Esophagus muscularis mucosa (tissue), 4 donors: ENCODE data around the gene PROZ. TPM values are rescaled to one million over a fixed set of nuclear protein-coding genes. Genes with fewer than 3 reads are reported as not detected.

Experiments
- DNase-seq: peaks from one replicate; pipeline ENCODE4 v3.0.0-alpha.2; 2017; ENCODE audit errors: extremely low spot score
- H3K27ac ChIP-seq, 4 donors: fragments of 200-600 bp; sonication (generic); replicated peaks in 1 of 4; 1 replicate in 3 of 4; 2 replicates in 1 of 4; pipeline ENCODE4 v1.5.1; 2016 to 2019; ENCODE audit warnings: mild to moderate bottlenecking in 1 of 4
- H3K27me3 ChIP-seq, 4 donors: fragments of 200-600 bp; sonication (generic); one replicate each; pipeline versions ENCODE4 v1.5.1 to v1.6.0; 2016 to 2019
- H3K36me3 ChIP-seq, 4 donors: fragments of 200-600 bp; sonication (generic); one replicate each; pipeline ENCODE4 v1.5.1; 2016 to 2019
- H3K4me1 ChIP-seq, 4 donors: fragments of 200-600 bp; sonication (generic); one replicate each; pipeline ENCODE4 v1.5.1; 2016 to 2019
- H3K4me3 ChIP-seq, 4 donors: fragments of 200-600 bp; sonication (generic); 1 replicate in 2 of 4; 2 replicates in 2 of 4; pipeline ENCODE4 v1.5.1; 2016 to 2019; ENCODE audit warnings: mild to moderate bottlenecking in 4 of 4, moderate library complexity in 1 of 4
- H3K9me3 ChIP-seq, 4 donors: fragments of 200-600 bp; sonication (generic); 1 replicate in 3 of 4; 2 replicates in 1 of 4; pipeline ENCODE4 v1.5.1; 2016 to 2019
- CTCF ChIP-seq, 3 experiments: fragments of 200-600 bp in 2 of 3; fragments of 450-650 bp in 1 of 3; sonication (generic) in 2 of 3; IDR thresholded peaks; one replicate each; pipeline ENCODE4 v1.5.1; 2017 to 2019; ENCODE audit warnings: antibody characterized with exemption in 3 of 3, mild to moderate bottlenecking in 2 of 3, moderate library complexity in 1 of 3
- EP300 ChIP-seq: sonication (generic); formaldehyde crosslinking; IDR thresholded peaks from one replicate; pipeline ENCODE4 v1.6.1; 2017; ENCODE audit warnings: antibody characterized with exemption
- POLR2A ChIP-seq: fragments of 450-650 bp; IDR thresholded peaks from one replicate; pipeline ENCODE4 v1.6.1; 2017; ENCODE audit warnings: antibody characterized with exemption, moderate library complexity, mild to moderate bottlenecking, low read depth
- POLR2AphosphoS5 ChIP-seq, 2 donors: sonication (generic); formaldehyde crosslinking; IDR thresholded peaks; one replicate each; pipeline ENCODE4 v1.6.1; 2017; ENCODE audit warnings: antibody characterized with exemption in 2 of 2
- WGBS: methylation state at CpG from one replicate; pipeline ENCODE4 v1.1.5; 2018; 5-methylcytosine and 5-hydroxymethylcytosine counted together
- intact Hi-C: fragments of 100-400 bp; cut with DNase I; formaldehyde crosslinking; loops from one replicate; pipeline ENCODE4 v1.15.1; 2023
- small RNA-seq, 3 donors: library from RNA; depleted of rRNA; stranded (forward); fragments of <200 nt; gene quantifications; one replicate each; pipeline ENCODE3, GENCODE V24; 2016
- total RNA-seq, 4 donors: library from RNA; depleted of rRNA; stranded (reverse); fragments of >200 nt; gene quantifications; one replicate each; pipeline versions ENCODE4 v1.1.0 to v1.2.1, GENCODE V29; 2016

Gene PROZ
- total RNA-seq, 4 donors from 2014 or later: not detected

- DNase-seq: no peak
- no peak overlapping the region for H3K4me3 ChIP-seq
- 86% methylated on average over 13 of the region's 13 CpGs for WGBS
- no peaks in the 10 kb centered on the region for H3K9me3 ChIP-seq
- H3K36me3 ChIP-seq: peaks cover 18 to 59% (median 53%) of the 10 kb centered on the region in 4 donors
- no peak overlapping the region for H3K27ac ChIP-seq
- H3K27me3 ChIP-seq: no peaks in the 10 kb centered on the region
- TF ChIP-seq POLR2A (no peak), CTCF (IDR thresholded peaks at IDR 0.05) (no peak), EP300 (no peak), POLR2AphosphoS5 (IDR thresholded peaks at IDR 0.05) (no peak)
- H3K4me1 ChIP-seq: peaks cover 27 to 47% (median 34%) of the 10 kb centered on the region in 4 donors
- intact Hi-C loops: no loop called here
These were observed 61.7 kb downstream of the PROZ start for GRCh38 chr13:113220141-113220598.

- intact Hi-C loops: no loop called here
- Histone ChIP-seq H3K4me1 (peaks cover 20 to 40% (median 27%) of the 10 kb centered on the region in 4 donors), H3K27me3 (no peaks in the 10 kb centered on the region), H3K9me3 (no peaks in the 10 kb centered on the region), H3K36me3 (peaks cover 25 to 67% (median 60%) of the 10 kb centered on the region in 4 donors), H3K4me3 (no peak overlapping the region), H3K27ac (no peak overlapping the region)
- WGBS: 84% methylated on average over 7 of the region's 7 CpGs
- no peak for TF ChIP-seq POLR2AphosphoS5 (IDR thresholded peaks at IDR 0.05)
- no peak for TF ChIP-seq CTCF (IDR thresholded peaks at IDR 0.05)
- no peak for TF ChIP-seq POLR2A
- TF ChIP-seq EP300: no peak
- DNase-seq: no peak
These were observed 62.4 kb downstream of the PROZ start for GRCh38 chr13:113220877-113221276.

Small RNA genes lying within 50 kb of the gene (small RNA-seq; reads per million reads assigned to genes)
- gene AL137002.1: 0 reads per million in 3 donors

Other genes starting within 250 kb of the PROZ start
- gene MCF2L, start 189.4 kb upstream of the PROZ start, total RNA-seq: 10 to 100 TPM; 14.5 to 38.6 (median 26.7) TPM
- 1 to 10 TPM in 1 of 4 donors, under 1 TPM in 1, not detected in 2; 0.66 to 1.6 TPM for gene F7, start 52.9 kb upstream of the PROZ start, total RNA-seq
- gene F10, start 35.8 kb upstream of the PROZ start, total RNA-seq: 10 to 100 TPM in 2 of 4 donors, 1 to 10 TPM in 2; 4.6 to 20.5 (median 11.7) TPM
- 10 to 100 TPM; 34.5 to 46.9 (median 42.3) TPM for gene PCID2, start 50.0 kb downstream of the PROZ start, total RNA-seq
- gene CUL4A, start 51.0 kb downstream of the PROZ start, total RNA-seq: 100 to 1,000 TPM in 3 of 4 donors, 10 to 100 TPM in 1; 93.4 to 154 (median 122) TPM
- 100 to 1,000 TPM in 3 of 4 donors, 10 to 100 TPM in 1; 99.7 to 168 (median 133) TPM for gene LAMP1, start 138.6 kb downstream of the PROZ start, total RNA-seq
- gene GRTP1, start 205.5 kb downstream of the PROZ start, total RNA-seq: 10 to 100 TPM in 2 of 4 donors, 1 to 10 TPM in 2; 6.4 to 11.7 (median 8.7) TPM